ENCODE data around the gene WWOX.
"Not testable (repeated sequence)": the region's sequence is repeated elsewhere in the genome, so short reads cannot be mapped to it uniquely, and the experiment has no call there.

Gene WWOX

GRCh38 chr16:78099271-78100111, at the start of gene WWOX:
TSS of gene WWOX (plus strand) at chr16:78099654.
- Mint-ChIP-seq H3K27me3 (ENCODE audit: low read depth) (no peaks in the 10 kb centered on the region), H3K36me3 (ENCODE audit: low read depth) (peaks cover 4% of the 10 kb centered on the region), H3K9me3 (peaks cover 13% of the 10 kb centered on the region), H3K4me3 (peak within 1 kb of the TSS; percentile 89), H3K27ac (peak within 1 kb of the TSS; percentile 88), H3K4me1 (ENCODE audit: low read depth) (peaks cover 17% of the 10 kb centered on the region)

GRCh38 chr16:78050734-78051400, 48.6 kb upstream of the WWOX start:
- H3K36me3 Mint-ChIP-seq (ENCODE audit: low read depth), result no peaks in the 10 kb centered on the region
- no peak overlapping the region for H3K27ac Mint-ChIP-seq
- H3K27me3 Mint-ChIP-seq (ENCODE audit: low read depth), result peaks cover 7% of the 10 kb centered on the region
- H3K4me3 Mint-ChIP-seq, result no peak overlapping the region
- H3K9me3 Mint-ChIP-seq, result no peaks in the 10 kb centered on the region
- no peaks in the 10 kb centered on the region for H3K4me1 Mint-ChIP-seq (ENCODE audit: low read depth)

GRCh38 chr16:78057803-78058564, 41.5 kb upstream of the WWOX start:
- H3K4me1 Mint-ChIP-seq (ENCODE audit: low read depth), result no peaks in the 10 kb centered on the region
- peaks cover 5% of the 10 kb centered on the region for H3K27me3 Mint-ChIP-seq (ENCODE audit: low read depth)
- no peak overlapping the region for H3K4me3 Mint-ChIP-seq
- no peaks in the 10 kb centered on the region for H3K36me3 Mint-ChIP-seq (ENCODE audit: low read depth)
- H3K27ac Mint-ChIP-seq, result no peak overlapping the region
- no peaks in the 10 kb centered on the region for H3K9me3 Mint-ChIP-seq

- H3K4me3 Mint-ChIP-seq; H3K4me1 Mint-ChIP-seq (ENCODE audit: low read depth); H3K27ac Mint-ChIP-seq; H3K36me3 Mint-ChIP-seq (ENCODE audit: low read depth); H3K9me3 Mint-ChIP-seq: not testable (repeated sequence)
- H3K27me3 Mint-ChIP-seq (ENCODE audit: low read depth), result peaks cover 11% of the 10 kb centered on the region
These were observed 39.6 kb upstream of the WWOX start for GRCh38 chr16:78059806-78060205.

- H3K4me1 Mint-ChIP-seq (ENCODE audit: low read depth), result no peaks in the 10 kb centered on the region
- no peaks in the 10 kb centered on the region for H3K9me3 Mint-ChIP-seq
- no peak overlapping the region for H3K4me3 Mint-ChIP-seq
- no peaks in the 10 kb centered on the region for H3K36me3 Mint-ChIP-seq (ENCODE audit: low read depth)
- H3K27ac Mint-ChIP-seq, result no peak overlapping the region
- peaks cover 13% of the 10 kb centered on the region for H3K27me3 Mint-ChIP-seq (ENCODE audit: low read depth)
These were observed 39.2 kb upstream of the WWOX start for GRCh38 chr16:78060295-78060694.

GRCh38 chr16:78060809-78061208, 38.6 kb upstream of the WWOX start:
- Mint-ChIP-seq H3K27ac (no peak overlapping the region), H3K36me3 (ENCODE audit: low read depth) (no peaks in the 10 kb centered on the region), H3K9me3 (no peaks in the 10 kb centered on the region), H3K4me1 (ENCODE audit: low read depth) (no peaks in the 10 kb centered on the region), H3K4me3 (no peak overlapping the region), H3K27me3 (ENCODE audit: low read depth) (peaks cover 16% of the 10 kb centered on the region)

GRCh38 chr16:78065319-78065718, 34.1 kb upstream of the WWOX start:
- Mint-ChIP-seq H3K36me3 (ENCODE audit: low read depth) (no peaks in the 10 kb centered on the region), H3K4me3 (no peak overlapping the region), H3K9me3 (no peaks in the 10 kb centered on the region), H3K27me3 (ENCODE audit: low read depth) (peaks cover 16% of the 10 kb centered on the region), H3K4me1 (ENCODE audit: low read depth) (no peaks in the 10 kb centered on the region), H3K27ac (no peak overlapping the region)

- Mint-ChIP-seq H3K27ac (no peak overlapping the region), H3K4me3 (no peak overlapping the region), H3K9me3 (no peaks in the 10 kb centered on the region), H3K36me3 (ENCODE audit: low read depth) (no peaks in the 10 kb centered on the region), H3K27me3 (ENCODE audit: low read depth) (peaks cover 16% of the 10 kb centered on the region), H3K4me1 (ENCODE audit: low read depth) (no peaks in the 10 kb centered on the region)
These were observed 29.5 kb upstream of the WWOX start for GRCh38 chr16:78069913-78070312.

- no peaks in the 10 kb centered on the region for H3K9me3 Mint-ChIP-seq
- H3K27ac Mint-ChIP-seq, result no peak overlapping the region
- H3K27me3 Mint-ChIP-seq (ENCODE audit: low read depth), result peaks cover 12% of the 10 kb centered on the region
- H3K4me3 Mint-ChIP-seq, result no peak overlapping the region
- no peaks in the 10 kb centered on the region for H3K36me3 Mint-ChIP-seq (ENCODE audit: low read depth)
- H3K4me1 Mint-ChIP-seq (ENCODE audit: low read depth), result no peaks in the 10 kb centered on the region
These were observed 27.2 kb upstream of the WWOX start for GRCh38 chr16:78072275-78072674.

- H3K9me3 Mint-ChIP-seq, result no peaks in the 10 kb centered on the region
- no peaks in the 10 kb centered on the region for H3K4me1 Mint-ChIP-seq (ENCODE audit: low read depth)
- H3K4me3 Mint-ChIP-seq, result no peak overlapping the region
- no peak overlapping the region for H3K27ac Mint-ChIP-seq
- no peaks in the 10 kb centered on the region for H3K36me3 Mint-ChIP-seq (ENCODE audit: low read depth)
- peaks cover 12% of the 10 kb centered on the region for H3K27me3 Mint-ChIP-seq (ENCODE audit: low read depth)
These were observed 23.7 kb upstream of the WWOX start for GRCh38 chr16:78075800-78076199.

GRCh38 chr16:78081341-78081740, 18.1 kb upstream of the WWOX start:
- Mint-ChIP-seq H3K4me3 (no peak overlapping the region), H3K9me3 (no peaks in the 10 kb centered on the region), H3K36me3 (ENCODE audit: low read depth) (no peaks in the 10 kb centered on the region), H3K27ac (no peak overlapping the region), H3K4me1 (ENCODE audit: low read depth) (no peaks in the 10 kb centered on the region), H3K27me3 (ENCODE audit: low read depth) (no peaks in the 10 kb centered on the region)

GRCh38 chr16:78091419-78091818, 8.0 kb upstream of the WWOX start:
- H3K27ac Mint-ChIP-seq, result no peak overlapping the region
- H3K27me3 Mint-ChIP-seq (ENCODE audit: low read depth), result peaks cover 9% of the 10 kb centered on the region
- no peaks in the 10 kb centered on the region for H3K4me1 Mint-ChIP-seq (ENCODE audit: low read depth)
- peaks cover 3% of the 10 kb centered on the region for H3K36me3 Mint-ChIP-seq (ENCODE audit: low read depth)
- H3K4me3 Mint-ChIP-seq, result no peak overlapping the region
- peaks cover 8% of the 10 kb centered on the region for H3K9me3 Mint-ChIP-seq

GRCh38 chr16:78092758-78093157, 6.7 kb upstream of the WWOX start:
- Mint-ChIP-seq H3K27me3 (ENCODE audit: low read depth) (peaks cover 9% of the 10 kb centered on the region), H3K4me1 (ENCODE audit: low read depth) (no peaks in the 10 kb centered on the region), H3K27ac (no peak overlapping the region), H3K36me3 (ENCODE audit: low read depth) (peaks cover 3% of the 10 kb centered on the region), H3K4me3 (no peak overlapping the region), H3K9me3 (peaks cover 14% of the 10 kb centered on the region)

GRCh38 chr16:78094166-78094565, 5.3 kb upstream of the WWOX start:
- Mint-ChIP-seq H3K4me1 (ENCODE audit: low read depth) (peaks cover 7% of the 10 kb centered on the region), H3K27me3 (ENCODE audit: low read depth) (peaks cover 9% of the 10 kb centered on the region), H3K36me3 (ENCODE audit: low read depth) (peaks cover 3% of the 10 kb centered on the region), H3K27ac (no peak overlapping the region), H3K9me3 (peaks cover 14% of the 10 kb centered on the region), H3K4me3 (no peak overlapping the region)

GRCh38 chr16:78094998-78095397, 4.5 kb upstream of the WWOX start:
- peaks cover 8% of the 10 kb centered on the region for H3K4me1 Mint-ChIP-seq (ENCODE audit: low read depth)
- no peak overlapping the region for H3K27ac Mint-ChIP-seq
- no peak overlapping the region for H3K4me3 Mint-ChIP-seq
- H3K9me3 Mint-ChIP-seq, result peaks cover 14% of the 10 kb centered on the region
- peaks cover 9% of the 10 kb centered on the region for H3K27me3 Mint-ChIP-seq (ENCODE audit: low read depth)
- peaks cover 3% of the 10 kb centered on the region for H3K36me3 Mint-ChIP-seq (ENCODE audit: low read depth)
